ENCODE results near the gene NAGA.

The NAGA gene

GRCh38 chr22:42025421-42025820, 45.2 kb downstream of the NAGA start:
- WGBS, 2 donors (ENCODE audit: extremely low coverage in 2 of 2, insufficient read length in 2 of 2, insufficient replicate concordance in 1 of 2), result no CpG with 5 or more reads among the region's 1 CpG
- no peaks in the 10 kb centered on the region for H3K4me1 ChIP-seq (ENCODE audit: control insufficient read depth in 2 of 2, insufficient read depth in 1 of 2, low read depth in 1 of 2, low read length in 2 of 2)
- H4K91ac ChIP-seq (ENCODE audit: low read depth, low read length, poor library complexity), result no peak overlapping the region

GRCh38 chr22:42022162-42022847, 48.3 kb downstream of the NAGA start:
- no peak overlapping the region for H4K8ac ChIP-seq (ENCODE audit: low read depth, low read length)
- WGBS, 2 donors (ENCODE audit: extremely low coverage in 2 of 2, insufficient read length in 2 of 2, insufficient replicate concordance in 1 of 2), result no CpG with 5 or more reads among the region's 2 CpGs
- no peak overlapping the region for H4K91ac ChIP-seq (ENCODE audit: low read depth, low read length, poor library complexity)

More at GRCh38 chr22:42025421-42025820, 45.2 kb downstream of the NAGA start:
- Histone ChIP-seq H3K79me1 (ENCODE audit: low read depth, low read length) (no peaks in the 10 kb centered on the region), H4K8ac (ENCODE audit: low read depth, low read length) (no peak overlapping the region), H3K9ac (ENCODE audit: low read depth, low read length, poor library complexity) (no peak overlapping the region), H3K23ac (ENCODE audit: low read depth, low read length, poor library complexity) (no peak overlapping the region), H3K18ac (ENCODE audit: low read length) (no peak overlapping the region), H3K9me3 (replicated peaks in 1 of 2; ENCODE audit: control insufficient read depth in 2 of 2, insufficient read depth in 1 of 2, low read depth in 1 of 2, low read length in 2 of 2) (no peaks in the 10 kb centered on the region), H3K4me2 (ENCODE audit: insufficient read depth, low read length, poor library complexity, severe bottlenecking) (no peak overlapping the region), H2AK5ac (ENCODE audit: low read depth, low read length) (no peak overlapping the region), H2BK120ac (ENCODE audit: low read depth, low read length) (no peak overlapping the region), H3K4me3 (ENCODE audit: low read length in 2 of 2) (no peak overlapping the region), H2BK15ac (ENCODE audit: low read length) (no peak overlapping the region), H2BK5ac (ENCODE audit: low read length) (no peak overlapping the region), H3K27ac (replicated peaks; ENCODE audit: low read length) (no peak overlapping the region), H3K14ac (ENCODE audit: low read length) (no peak overlapping the region), H3K36me3 (replicated peaks in 1 of 2; ENCODE audit: control insufficient read depth in 2 of 2, insufficient read depth in 2 of 2, low read length in 2 of 2) (no peaks in the 10 kb centered on the region), H3K27me3 (ENCODE audit: control insufficient read depth in 3 of 3, insufficient read depth in 3 of 3, low read depth in 1 of 3, low read length in 3 of 3) (peaks cover 0 to 22% (median 0%) of the 10 kb centered on the region in 3 experiments), H2BK12ac (ENCODE audit: low read length) (no peak overlapping the region), H3K4ac (ENCODE audit: low read length) (no peak overlapping the region), H2AFZ (ENCODE audit: low read length) (no peak overlapping the region)
- DNase-seq (ENCODE audit: low spot score), result no peak

GRCh38 chr22:42021571-42021970, 49.0 kb downstream of the NAGA start:
- Histone ChIP-seq H3K4ac (ENCODE audit: low read length) (no peak overlapping the region), H3K79me1 (ENCODE audit: low read depth, low read length) (no peaks in the 10 kb centered on the region), H3K18ac (ENCODE audit: low read length) (no peak overlapping the region), H3K27ac (replicated peaks; ENCODE audit: low read length) (no peak overlapping the region), H2BK120ac (ENCODE audit: low read depth, low read length) (no peak overlapping the region), H3K27me3 (ENCODE audit: control insufficient read depth in 3 of 3, insufficient read depth in 3 of 3, low read depth in 1 of 3, low read length in 3 of 3) (peaks cover 0 to 14% (median 0%) of the 10 kb centered on the region in 3 experiments), H3K36me3 (replicated peaks in 1 of 2; ENCODE audit: control insufficient read depth in 2 of 2, insufficient read depth in 2 of 2, low read length in 2 of 2) (no peaks in the 10 kb centered on the region), H2BK5ac (ENCODE audit: low read length) (no peak overlapping the region), H2AK5ac (ENCODE audit: low read depth, low read length) (no peak overlapping the region), H2AFZ (ENCODE audit: low read length) (no peak overlapping the region), H4K91ac (ENCODE audit: low read depth, low read length, poor library complexity) (no peak overlapping the region), H3K9ac (ENCODE audit: low read depth, low read length, poor library complexity) (no peak overlapping the region), H4K8ac (ENCODE audit: low read depth, low read length) (no peak overlapping the region), H3K4me1 (ENCODE audit: control insufficient read depth in 2 of 2, insufficient read depth in 1 of 2, low read depth in 1 of 2, low read length in 2 of 2) (no peaks in the 10 kb centered on the region), H2BK15ac (ENCODE audit: low read length) (no peak overlapping the region), H2BK12ac (ENCODE audit: low read length) (no peak overlapping the region), H3K23ac (ENCODE audit: low read depth, low read length, poor library complexity) (no peak overlapping the region), H3K14ac (ENCODE audit: low read length) (no peak overlapping the region), H3K9me3 (replicated peaks in 1 of 2; ENCODE audit: control insufficient read depth in 2 of 2, insufficient read depth in 1 of 2, low read depth in 1 of 2, low read length in 2 of 2) (no peaks in the 10 kb centered on the region), H3K4me2 (ENCODE audit: insufficient read depth, low read length, poor library complexity, severe bottlenecking) (no peak overlapping the region), H3K4me3 (ENCODE audit: low read length in 2 of 2) (no peak overlapping the region)
- no peak for DNase-seq (ENCODE audit: low spot score)
- no CpG with 5 or more reads among the region's 2 CpGs for WGBS, 2 donors (ENCODE audit: extremely low coverage in 2 of 2, insufficient read length in 2 of 2, insufficient replicate concordance in 1 of 2)

More at GRCh38 chr22:42022162-42022847, 48.3 kb downstream of the NAGA start:
- Histone ChIP-seq H3K14ac (ENCODE audit: low read length) (no peak overlapping the region), H3K18ac (ENCODE audit: low read length) (no peak overlapping the region), H2BK120ac (ENCODE audit: low read depth, low read length) (no peak overlapping the region), H2AFZ (ENCODE audit: low read length) (no peak overlapping the region), H3K4me2 (ENCODE audit: insufficient read depth, low read length, poor library complexity, severe bottlenecking) (no peak overlapping the region), H2BK5ac (ENCODE audit: low read length) (no peak overlapping the region), H3K4me3 (ENCODE audit: low read length in 2 of 2) (no peak overlapping the region), H2BK15ac (ENCODE audit: low read length) (no peak overlapping the region), H3K9ac (ENCODE audit: low read depth, low read length, poor library complexity) (no peak overlapping the region), H3K27me3 (ENCODE audit: control insufficient read depth in 3 of 3, insufficient read depth in 3 of 3, low read depth in 1 of 3, low read length in 3 of 3) (peaks cover 0 to 10% (median 0%) of the 10 kb centered on the region in 3 experiments), H3K27ac (replicated peaks; ENCODE audit: low read length) (no peak overlapping the region), H2AK5ac (ENCODE audit: low read depth, low read length) (no peak overlapping the region), H3K4me1 (ENCODE audit: control insufficient read depth in 2 of 2, insufficient read depth in 1 of 2, low read depth in 1 of 2, low read length in 2 of 2) (no peaks in the 10 kb centered on the region), H3K79me1 (ENCODE audit: low read depth, low read length) (no peaks in the 10 kb centered on the region), H3K4ac (ENCODE audit: low read length) (no peak overlapping the region), H3K23ac (ENCODE audit: low read depth, low read length, poor library complexity) (no peak overlapping the region), H3K9me3 (replicated peaks in 1 of 2; ENCODE audit: control insufficient read depth in 2 of 2, insufficient read depth in 1 of 2, low read depth in 1 of 2, low read length in 2 of 2) (no peaks in the 10 kb centered on the region), H2BK12ac (ENCODE audit: low read length) (no peak overlapping the region), H3K36me3 (replicated peaks in 1 of 2; ENCODE audit: control insufficient read depth in 2 of 2, insufficient read depth in 2 of 2, low read length in 2 of 2) (no peaks in the 10 kb centered on the region)
- no peak for DNase-seq (ENCODE audit: low spot score)

GRCh38 chr22:42018224-42018623, 52.4 kb downstream of the NAGA start:
- H2BK15ac ChIP-seq (ENCODE audit: low read length), result no peak overlapping the region
- H2BK12ac ChIP-seq (ENCODE audit: low read length), result no peak overlapping the region
- H4K91ac ChIP-seq (ENCODE audit: low read depth, low read length, poor library complexity), result no peak overlapping the region
- H3K4me2 ChIP-seq (ENCODE audit: insufficient read depth, low read length, poor library complexity, severe bottlenecking), result no peak overlapping the region
- no peak overlapping the region for H3K4me3 ChIP-seq (ENCODE audit: low read length in 2 of 2)
- H2BK120ac ChIP-seq (ENCODE audit: low read depth, low read length), result no peak overlapping the region
- H3K23ac ChIP-seq (ENCODE audit: low read depth, low read length, poor library complexity), result no peak overlapping the region
- no peaks in the 10 kb centered on the region for H3K9me3 ChIP-seq (replicated peaks in 1 of 2; ENCODE audit: control insufficient read depth in 2 of 2, insufficient read depth in 1 of 2, low read depth in 1 of 2, low read length in 2 of 2)
- DNase-seq (ENCODE audit: low spot score), result no peak
- no peak overlapping the region for H3K18ac ChIP-seq (ENCODE audit: low read length)
- no peak overlapping the region for H3K9ac ChIP-seq (ENCODE audit: low read depth, low read length, poor library complexity)
- H3K79me1 ChIP-seq (ENCODE audit: low read depth, low read length), result no peaks in the 10 kb centered on the region
- WGBS, 2 donors (ENCODE audit: extremely low coverage in 2 of 2, insufficient read length in 2 of 2, insufficient replicate concordance in 1 of 2), result no CpG with 5 or more reads among the region's 1 CpG
- H2AFZ ChIP-seq (ENCODE audit: low read length), result no peak overlapping the region
- H3K36me3 ChIP-seq (replicated peaks in 1 of 2; ENCODE audit: control insufficient read depth in 2 of 2, insufficient read depth in 2 of 2, low read length in 2 of 2), result no peaks in the 10 kb centered on the region
- H3K27me3 ChIP-seq (ENCODE audit: control insufficient read depth in 3 of 3, insufficient read depth in 3 of 3, low read depth in 1 of 3, low read length in 3 of 3), result peaks cover 0 to 19% (median 0%) of the 10 kb centered on the region in 3 experiments
- H3K14ac ChIP-seq (ENCODE audit: low read length), result no peak overlapping the region
- no peak overlapping the region for H2BK5ac ChIP-seq (ENCODE audit: low read length)
- H2AK5ac ChIP-seq (ENCODE audit: low read depth, low read length), result no peak overlapping the region
- no peak overlapping the region for H4K8ac ChIP-seq (ENCODE audit: low read depth, low read length)
- H3K4ac ChIP-seq (ENCODE audit: low read length), result no peak overlapping the region
- H3K4me1 ChIP-seq (ENCODE audit: control insufficient read depth in 2 of 2, insufficient read depth in 1 of 2, low read depth in 1 of 2, low read length in 2 of 2), result no peaks in the 10 kb centered on the region
- no peak overlapping the region for H3K27ac ChIP-seq (replicated peaks; ENCODE audit: low read length)
